RCC 7860 (cell line): ENCODE data around the gene RITA1.
A peak's percentile ranks its signal among the peaks of the same experiment; 100 is the strongest.

Experiments
- DNase-seq: peaks from one replicate; pipeline ENCODE4 v3.0.0-alpha.2; 2015; ENCODE audit warnings: low spot score
- FAIRE-seq: peaks from 2 replicates; lab custom pipeline; 2012; peaks lifted over from hg19 to GRCh38; lab: Jason Lieb, UNC

Gene RITA1

GRCh38 chr12:113241191-113242025, 55.9 kb downstream of the RITA1 start:
- DNase-seq: peak; percentile 87
- FAIRE-seq: no peak
